ENCODE results near the gene GLIS1.

Gene GLIS1

GRCh38 chr1:53690411-53690810, 48.6 kb downstream of the GLIS1 start:
- DNase-seq: no peak

- no peak for DNase-seq
These were observed 49.1 kb downstream of the GLIS1 start for GRCh38 chr1:53689736-53690326.

GRCh38 chr1:53689223-53689622, 49.7 kb downstream of the GLIS1 start:
- no peak for DNase-seq

DNA sequence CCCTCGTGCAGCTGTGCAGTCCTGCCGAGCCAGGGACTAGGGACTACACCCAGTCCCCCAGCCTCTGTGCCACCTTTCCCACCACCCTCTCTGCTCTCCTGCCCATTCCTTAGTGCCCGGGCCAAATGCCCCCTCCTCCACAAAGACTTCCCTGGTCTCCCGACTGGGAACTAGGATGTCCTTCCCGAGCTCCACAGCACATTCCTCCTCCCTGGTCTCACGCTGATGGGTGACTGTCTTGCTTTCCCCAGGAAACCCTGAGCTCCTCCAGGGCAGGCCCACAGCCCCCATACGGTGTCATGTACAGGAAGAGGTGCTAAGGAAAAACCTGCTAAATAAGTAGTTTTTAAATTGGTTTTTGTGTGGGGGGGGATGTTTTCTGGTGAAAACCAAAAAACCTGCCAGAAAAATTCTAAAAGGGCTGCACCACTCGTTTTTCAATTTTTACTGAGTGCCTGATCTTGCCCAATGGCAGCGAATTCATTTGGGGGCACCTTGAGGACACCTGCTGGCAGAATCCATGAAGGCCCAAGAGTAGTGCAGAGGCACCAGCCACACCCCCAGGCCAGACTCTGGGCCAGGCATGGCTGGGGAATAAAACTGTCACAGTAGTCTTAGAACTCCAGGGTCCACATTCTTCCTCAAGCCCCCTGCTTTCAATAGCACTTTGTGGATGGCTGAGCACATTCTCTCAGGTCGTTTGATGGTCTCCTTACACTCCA, 50.4 kb downstream of the GLIS1 start:
- no peak for DNase-seq

- no peak for DNase-seq
These were observed 51.1 kb downstream of the GLIS1 start for GRCh38 chr1:53687901-53688300.

- DNase-seq: no peak
These were observed 51.5 kb downstream of the GLIS1 start for GRCh38 chr1:53687426-53687825.

DNA sequence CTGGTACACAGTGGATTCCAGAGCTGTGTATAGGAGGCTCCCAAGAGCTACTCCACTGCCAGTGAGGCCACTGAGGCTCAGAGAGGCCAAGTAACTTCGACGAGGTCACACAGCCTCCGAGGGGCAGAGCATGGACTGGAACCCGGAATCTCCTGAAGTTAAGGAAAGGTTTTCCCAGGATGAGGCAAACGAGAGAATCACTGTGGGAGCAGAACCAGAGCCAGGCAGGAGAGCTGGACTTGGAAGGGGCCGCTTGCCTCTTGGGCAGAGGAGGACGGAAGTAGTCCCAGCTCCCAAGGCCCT, 52.0 kb downstream of the GLIS1 start:
- DNase-seq: no peak

DNA sequence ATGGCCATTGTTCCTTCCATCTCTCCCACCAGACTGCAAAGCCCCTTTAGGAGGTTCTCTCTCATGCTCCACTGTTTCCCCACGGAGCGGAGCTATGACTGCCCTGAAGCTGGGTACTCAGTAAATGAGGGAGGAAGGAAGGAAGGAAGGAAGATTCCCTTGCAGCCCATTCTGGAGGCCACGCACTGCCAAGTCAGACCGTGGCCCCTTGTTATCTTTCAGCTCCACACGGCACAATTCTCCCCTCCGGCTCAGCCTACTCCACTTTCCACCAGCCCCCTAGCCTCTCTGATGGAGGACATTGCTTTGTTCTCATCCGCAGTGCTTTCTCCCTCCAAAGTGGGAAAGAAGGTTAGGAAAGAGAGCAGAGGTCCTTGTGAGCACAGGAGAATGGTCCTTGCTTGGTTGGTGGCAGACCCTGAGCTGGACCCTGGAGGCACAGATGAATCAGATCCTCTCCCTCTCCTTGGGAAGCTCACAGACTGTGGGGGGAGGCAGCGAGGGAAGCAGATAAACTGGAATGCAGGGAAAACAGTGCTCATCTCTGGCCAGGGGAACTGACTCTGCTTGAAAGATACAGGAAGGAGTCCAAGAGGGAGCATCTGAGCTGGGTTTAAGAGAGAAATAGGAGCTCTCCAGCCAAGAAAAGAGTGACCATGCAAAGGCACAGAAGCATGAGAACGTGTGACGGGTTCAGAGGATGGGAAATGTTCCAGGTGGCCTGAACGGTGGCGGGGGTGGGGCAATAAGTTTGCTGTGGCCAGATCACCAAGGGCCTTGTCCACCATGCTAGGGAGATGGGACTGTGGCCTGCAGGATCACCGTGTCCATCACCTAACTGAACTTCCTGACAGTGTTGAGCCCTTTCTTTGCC, 52.6 kb downstream of the GLIS1 start:
- DNase-seq: no peak

- no peak for DNase-seq
These were observed 53.5 kb downstream of the GLIS1 start for GRCh38 chr1:53685272-53686051.

- no peak for DNase-seq
These were observed 54.2 kb downstream of the GLIS1 start for GRCh38 chr1:53684741-53685140.

DNA sequence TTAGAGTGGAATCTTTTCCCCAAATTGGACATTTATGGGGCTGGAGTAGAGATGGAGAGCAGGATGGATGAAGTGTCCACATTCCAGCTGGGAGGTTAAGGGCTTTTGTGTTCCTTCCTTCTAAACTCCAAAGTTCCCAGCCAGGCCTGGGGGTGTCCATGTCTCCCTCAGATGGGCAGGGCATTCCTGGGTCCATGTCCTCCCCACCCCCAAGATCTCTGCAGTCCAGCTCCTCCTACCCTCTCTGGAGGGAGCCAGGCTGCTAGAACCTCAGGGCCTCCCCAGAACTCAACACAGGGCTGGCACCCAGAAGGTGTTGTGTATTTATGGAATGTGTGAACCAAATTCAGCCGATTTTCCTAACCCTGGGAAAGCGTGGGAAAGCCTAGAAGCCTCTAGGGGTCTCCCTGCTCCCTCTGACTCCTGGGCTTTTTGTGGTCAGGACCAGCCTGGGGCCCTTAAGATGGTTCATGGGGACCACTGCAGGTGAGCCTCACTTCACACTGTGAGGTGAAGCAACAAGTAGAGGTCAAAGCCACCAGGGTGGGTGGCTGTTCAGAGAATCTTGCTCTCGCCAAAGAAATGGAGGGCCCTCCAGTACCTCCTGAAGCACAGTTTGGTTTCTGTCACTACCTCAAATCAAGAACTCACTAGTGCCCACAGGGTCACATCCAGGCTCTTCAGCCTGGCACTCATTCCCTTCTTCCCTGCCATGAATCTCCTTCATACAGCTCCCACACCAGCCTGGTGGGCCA, 54.8 kb downstream of the GLIS1 start:
- DNase-seq: no peak

DNA sequence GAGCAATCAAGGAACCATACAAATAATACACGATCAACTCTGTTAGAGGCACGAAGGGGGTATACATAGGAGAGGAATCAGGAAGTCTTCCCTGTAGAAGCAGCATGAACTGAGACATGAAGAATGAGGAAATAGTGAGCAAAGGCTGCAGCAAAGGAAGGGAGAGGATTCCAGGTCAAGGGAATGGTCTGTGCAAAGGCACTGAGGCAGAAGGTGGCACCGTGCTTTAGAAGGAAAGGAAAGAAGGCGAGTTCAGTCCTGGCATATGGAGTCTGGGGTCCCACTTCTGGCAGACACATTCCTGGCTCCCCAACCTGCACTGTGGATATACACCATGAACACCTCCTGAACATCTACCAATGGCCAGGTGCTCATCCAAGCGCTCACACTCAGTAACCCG, 56.1 kb downstream of the GLIS1 start:
- no peak for DNase-seq

DNA sequence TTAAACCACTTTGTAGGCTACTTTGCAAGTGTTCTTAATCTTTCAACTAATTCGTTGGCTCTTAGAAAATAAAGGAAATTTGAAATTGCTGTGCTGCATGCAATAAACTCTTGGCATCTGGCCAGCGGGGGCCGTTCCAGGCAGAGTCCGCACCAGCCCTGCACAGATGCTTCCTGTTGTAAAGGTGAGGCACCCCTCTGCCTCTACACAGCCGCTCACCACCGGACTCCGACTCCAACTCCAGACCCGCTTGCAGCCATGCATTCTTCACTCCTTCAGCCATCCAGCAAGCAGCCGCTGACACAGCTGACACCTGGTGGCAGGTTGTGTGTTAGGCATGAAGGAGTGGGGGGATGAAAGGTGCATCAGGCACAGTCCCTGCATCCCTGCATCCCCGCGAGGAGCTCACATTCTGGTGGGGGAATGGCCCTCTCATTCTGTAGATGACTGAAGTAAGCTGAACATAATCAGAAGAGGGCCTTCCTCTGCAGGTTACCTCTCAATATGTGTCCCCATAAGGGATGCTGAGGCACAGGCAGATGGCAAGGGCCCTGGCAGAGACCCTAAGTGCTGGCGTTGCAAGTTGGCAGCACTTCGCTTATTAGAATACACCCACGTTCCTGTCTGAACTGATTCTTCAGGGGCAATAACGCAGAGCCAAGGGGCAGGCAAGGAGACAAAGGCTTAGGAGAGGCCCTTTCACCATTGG, 56.8 kb downstream of the GLIS1 start:
- DNase-seq: no peak

GRCh38 chr1:53681351-53681976, 57.5 kb downstream of the GLIS1 start:
- no peak for DNase-seq

GRCh38 chr1:53680868-53681267, 58.1 kb downstream of the GLIS1 start:
- no peak for DNase-seq

DNA sequence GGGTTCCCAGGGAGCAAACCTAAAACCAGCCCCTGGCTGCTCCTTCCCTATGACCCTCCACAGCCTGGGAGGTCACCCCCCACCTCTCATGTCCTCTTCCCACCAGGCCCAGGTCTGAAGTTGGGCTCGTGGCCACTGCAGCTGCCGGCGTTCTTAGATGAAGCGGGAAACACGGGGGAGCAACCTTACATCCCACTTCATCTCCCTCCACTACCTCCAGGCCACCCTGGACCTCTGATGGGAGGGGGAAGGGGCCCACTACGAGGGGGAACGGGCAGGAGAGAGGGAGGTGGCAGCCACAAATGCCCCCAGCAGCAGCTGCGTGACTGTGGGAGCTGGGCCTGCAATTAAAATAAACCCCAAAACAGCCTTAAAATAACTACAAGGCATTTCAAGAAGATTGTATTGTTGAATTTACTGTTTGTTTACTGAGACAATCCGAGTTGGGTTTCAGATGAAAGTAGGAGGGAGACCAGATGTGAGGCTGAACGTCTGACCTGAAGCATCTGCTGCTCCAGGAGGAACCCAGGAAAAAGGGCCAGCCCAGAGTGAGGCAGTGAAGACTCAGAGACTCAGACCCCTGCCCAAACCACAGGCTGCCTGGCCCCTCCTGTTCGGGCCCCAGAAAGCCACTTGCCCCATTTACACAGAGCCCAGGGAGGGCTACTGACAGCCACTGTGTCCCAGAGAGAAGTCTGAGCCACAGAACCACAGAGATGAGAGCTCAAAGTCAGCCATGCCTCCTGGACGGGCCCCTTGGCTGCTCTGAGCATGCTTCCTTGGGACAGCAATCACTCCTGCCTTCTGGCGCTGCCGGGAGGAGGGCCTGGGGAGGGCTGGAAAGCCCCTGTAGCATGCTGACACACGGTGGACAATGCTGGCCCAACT, 59.8 kb downstream of the GLIS1 start:
- no peak for DNase-seq

DNA sequence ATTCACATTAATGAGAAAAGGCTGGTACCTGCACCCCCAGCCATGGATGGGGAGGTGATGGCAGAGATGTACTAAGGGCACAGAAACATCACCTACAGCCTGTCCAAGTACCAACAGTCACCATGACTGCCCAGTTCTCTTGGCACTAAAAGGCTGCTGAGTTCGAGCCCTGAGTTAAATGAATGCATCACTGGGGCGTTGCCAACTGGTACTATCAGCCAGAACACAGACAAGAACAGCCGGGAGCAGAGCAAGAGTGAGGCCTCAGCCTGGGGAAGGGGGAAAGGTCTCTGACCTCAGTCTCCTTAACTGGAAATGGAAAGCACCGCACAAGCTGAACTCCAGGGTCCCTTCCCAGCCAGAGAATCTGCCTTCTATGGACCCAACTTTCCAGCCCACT, 60.5 kb downstream of the GLIS1 start:
- DNase-seq: no peak

DNA sequence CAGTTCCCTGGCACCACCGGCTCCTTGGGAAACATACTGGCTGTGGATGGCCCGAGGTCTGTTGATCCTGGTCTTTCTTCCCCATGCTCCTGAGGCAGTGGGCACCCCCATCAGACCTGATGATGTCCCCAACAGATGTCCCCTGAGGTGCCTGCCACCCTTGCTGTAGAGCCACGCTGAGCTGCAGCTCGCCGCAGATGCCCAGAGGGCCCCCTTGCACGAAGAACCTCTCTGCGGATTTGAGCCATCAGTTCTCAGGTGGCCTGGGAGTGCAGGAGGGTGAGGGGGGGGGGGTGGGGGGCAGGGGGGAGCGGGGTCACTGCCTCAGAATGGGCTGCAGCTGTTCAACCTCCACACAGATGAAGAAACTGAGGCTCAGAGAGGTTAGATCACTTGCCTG, 60.9 kb downstream of the GLIS1 start:
- no peak for DNase-seq

GRCh38 chr1:53677486-53677885, 61.5 kb downstream of the GLIS1 start:
- DNase-seq: no peak

GRCh38 chr1:53672785-53673184, 66.2 kb downstream of the GLIS1 start:
- DNase-seq: no peak
